Measurements from ENCODE around the gene CADM2. TPM values are rescaled to one million over a fixed set of nuclear protein-coding genes. Genes with fewer than 3 reads are reported as not detected.

The CADM2 gene
- polyA plus RNA-seq, 1 donor from 2014 or later = 4.5 TPM

GRCh38 chr3:85881833-85882393, 923.1 kb downstream of the CADM2 start:
- H3F3A ChIP-seq (ENCODE audit: insufficient read depth, low read length, poor library complexity, severe bottlenecking) = no peaks in the 10 kb centered on the region

GRCh38 chr3:85890043-85890555, 931.3 kb downstream of the CADM2 start:
- no peak overlapping the region for H3K4me2 ChIP-seq (ENCODE audit: low read length)
- H3K36me3 ChIP-seq (ENCODE audit: insufficient read depth, low read length) = no peaks in the 10 kb centered on the region
- no peak overlapping the region for H2AFZ ChIP-seq (ENCODE audit: low read depth, low read length)
- H3K9me2 ChIP-seq (ENCODE audit: insufficient read depth, low read length) = no peaks in the 10 kb centered on the region
- no peak overlapping the region for H3K27ac ChIP-seq (ENCODE audit: low read length)
- H4K20me1 ChIP-seq (ENCODE audit: insufficient read depth) = no peaks in the 10 kb centered on the region
- no peak overlapping the region for H3K9ac ChIP-seq (ENCODE audit: low read length)
- no peak overlapping the region for H3K4me3 ChIP-seq (ENCODE audit: low read length)
- no peaks in the 10 kb centered on the region for H3K9me3 ChIP-seq (ENCODE audit: low read length)
- H3F3A ChIP-seq (ENCODE audit: insufficient read depth, low read length, poor library complexity, severe bottlenecking) = no peaks in the 10 kb centered on the region
- H3K79me2 ChIP-seq (replicated peaks; ENCODE audit: insufficient read depth, low read length) = no peaks in the 10 kb centered on the region
- H3K27me3 ChIP-seq (ENCODE audit: insufficient read depth, low read depth, low read length) = no peaks in the 10 kb centered on the region
- TF ChIP-seq EZH2 (IDR thresholded peaks at IDR 0.05; ENCODE audit: borderline replicate concordance, insufficient read depth, low read length, poor library complexity, severe bottlenecking) (no peak), TAF1 (IDR thresholded peaks at IDR 0.05; ENCODE audit: low read depth) (no peak), POLR2AphosphoS5 (IDR thresholded peaks at IDR 0.05) (no peak), EP300 (conservative IDR thresholded peaks at IDR 0.05; ENCODE audit: poor library complexity, severe bottlenecking) (no peak), CTCF (IDR thresholded peaks at IDR 0.05; ENCODE audit: poor library complexity, severe bottlenecking) (no peak), RAD21 (conservative IDR thresholded peaks at IDR 0.05) (no peak), SMC3 (conservative IDR thresholded peaks at IDR 0.05; ENCODE audit: poor library complexity) (no peak), MXI1 (conservative IDR thresholded peaks at IDR 0.05; ENCODE audit: poor library complexity, severe bottlenecking) (no peak)

More at GRCh38 chr3:85881833-85882393, 923.1 kb downstream of the CADM2 start:
- Histone ChIP-seq H2AFZ (ENCODE audit: low read depth, low read length) (no peak overlapping the region), H3K9ac (ENCODE audit: low read length) (no peak overlapping the region), H3K79me2 (replicated peaks; ENCODE audit: insufficient read depth, low read length) (no peaks in the 10 kb centered on the region), H3K36me3 (ENCODE audit: insufficient read depth, low read length) (no peaks in the 10 kb centered on the region), H3K27me3 (ENCODE audit: insufficient read depth, low read depth, low read length) (no peaks in the 10 kb centered on the region), H3K27ac (ENCODE audit: low read length) (no peak overlapping the region), H3K4me2 (ENCODE audit: low read length) (no peak overlapping the region), H3K9me2 (ENCODE audit: insufficient read depth, low read length) (no peaks in the 10 kb centered on the region), H3K9me3 (ENCODE audit: low read length) (no peaks in the 10 kb centered on the region), H3K4me3 (ENCODE audit: low read length) (no peak overlapping the region), H4K20me1 (ENCODE audit: insufficient read depth) (no peaks in the 10 kb centered on the region)
- TF ChIP-seq MXI1 (conservative IDR thresholded peaks at IDR 0.05; ENCODE audit: poor library complexity, severe bottlenecking) = no peak
- TF ChIP-seq REST (IDR thresholded peaks at IDR 0.05; ENCODE audit: borderline replicate concordance) = no peak
- TF ChIP-seq CTCF (IDR thresholded peaks at IDR 0.05; ENCODE audit: poor library complexity, severe bottlenecking) = no peak
- no peak for TF ChIP-seq RAD21 (conservative IDR thresholded peaks at IDR 0.05)
- TF ChIP-seq TAF1 (IDR thresholded peaks at IDR 0.05; ENCODE audit: low read depth) = no peak
- no peak for TF ChIP-seq EZH2 (IDR thresholded peaks at IDR 0.05; ENCODE audit: borderline replicate concordance, insufficient read depth, low read length, poor library complexity, severe bottlenecking)
- TF ChIP-seq SMC3 (conservative IDR thresholded peaks at IDR 0.05; ENCODE audit: poor library complexity) = no peak
- TF ChIP-seq POLR2AphosphoS5 (IDR thresholded peaks at IDR 0.05) = no peak
- no peak for TF ChIP-seq EP300 (conservative IDR thresholded peaks at IDR 0.05; ENCODE audit: poor library complexity, severe bottlenecking)

All from neural cell (in vitro differentiated cells).